Calu3 (cell line): ENCODE data around the gene CLASP1. TPM values are rescaled to one million over a fixed set of nuclear protein-coding genes. Genes with fewer than 3 reads are reported as not detected.

Experiments used
- BruUV-seq: library from RNA; stranded (reverse); fragments of 400-500 nt; replicated peaks from 2 replicates; lab custom pipeline; 2021; lab: Mats Ljungman, UMichigan
- CTCF ChIA-PET: fragments of 300-600 bp; sonication (Branson Sonifier 250); formaldehyde crosslinking; loops from one replicate; lab custom pipeline; 2022; ENCODE audit warnings: antibody characterized with exemption; lab: Charles Lee
- DNase-seq: peaks from one replicate; pipeline ENCODE4 v3.0.0; 2022
- H3K27ac Mint-ChIP-seq: one replicate; pipeline ENCODE4 v1.8.0; 2022; ENCODE audit warnings: mixed read lengths; ENCODE audit not compliant: unreplicated experiment
- H3K27me3 Mint-ChIP-seq: one replicate; pipeline ENCODE4 v1.8.0; 2022; ENCODE audit warnings: mixed read lengths; ENCODE audit not compliant: unreplicated experiment
- H3K36me3 Mint-ChIP-seq: one replicate; pipeline ENCODE4 v1.8.0; 2022; ENCODE audit warnings: mild to moderate bottlenecking, moderate library complexity, mixed read lengths; ENCODE audit not compliant: insufficient read depth, unreplicated experiment
- H3K4me1 Mint-ChIP-seq: one replicate; pipeline ENCODE4 v1.8.0; 2022; ENCODE audit warnings: mild to moderate bottlenecking, low read depth, mixed read lengths; ENCODE audit not compliant: unreplicated experiment
- H3K4me3 Mint-ChIP-seq: one replicate; pipeline ENCODE4 v1.8.0; 2022; ENCODE audit warnings: mild to moderate bottlenecking, low read depth, moderate library complexity, mixed read lengths; ENCODE audit not compliant: unreplicated experiment
- H3K9me3 Mint-ChIP-seq: one replicate; pipeline ENCODE4 v1.8.0; 2022; ENCODE audit warnings: low read depth, mixed read lengths; ENCODE audit not compliant: unreplicated experiment
- intact Hi-C: fragments of 100-400 bp; cut with micrococcal nuclease; formaldehyde crosslinking; loops from one replicate; pipeline ENCODE4 v1.10.0; 2022; ENCODE audit not compliant: unreplicated experiment
- total RNA-seq: library from RNA; stranded (reverse); gene quantifications from 2 replicates; pipeline ENCODE4 v1.2.3, GENCODE V29; 2022
- TF ChIP-seq, protein P1 (sequence below): fragments of 200-600 bp; IDR thresholded peaks from one replicate; pipeline ENCODE4 v1.8.0; 2022; ENCODE audit warnings: antibody characterized with exemption; ENCODE audit not compliant: unreplicated experiment

Gene CLASP1
- total RNA-seq, 1 experiment from 2014 or later, result 59.7 TPM

DNA sequence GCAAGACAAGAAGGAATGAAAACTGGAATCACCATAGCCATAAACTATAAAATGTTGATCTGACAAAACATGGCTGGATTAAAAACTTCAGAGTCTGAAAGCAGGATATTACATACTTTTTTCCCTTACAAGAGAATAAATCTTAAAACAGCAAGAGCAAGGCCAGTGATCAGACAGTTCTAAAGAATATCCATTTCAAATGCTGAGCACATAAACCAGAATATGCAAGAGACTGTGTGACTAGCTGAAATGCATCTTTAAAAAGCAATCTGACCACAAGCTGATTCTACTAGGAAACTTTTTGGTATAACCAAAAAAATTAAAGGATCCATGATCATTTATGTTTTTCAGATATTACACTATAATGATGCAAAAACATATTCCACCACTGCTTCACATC is 239.3 kb downstream of the CLASP1 start:
- intact Hi-C loops, result no loop called here
- TF ChIP-seq, protein P1, sequence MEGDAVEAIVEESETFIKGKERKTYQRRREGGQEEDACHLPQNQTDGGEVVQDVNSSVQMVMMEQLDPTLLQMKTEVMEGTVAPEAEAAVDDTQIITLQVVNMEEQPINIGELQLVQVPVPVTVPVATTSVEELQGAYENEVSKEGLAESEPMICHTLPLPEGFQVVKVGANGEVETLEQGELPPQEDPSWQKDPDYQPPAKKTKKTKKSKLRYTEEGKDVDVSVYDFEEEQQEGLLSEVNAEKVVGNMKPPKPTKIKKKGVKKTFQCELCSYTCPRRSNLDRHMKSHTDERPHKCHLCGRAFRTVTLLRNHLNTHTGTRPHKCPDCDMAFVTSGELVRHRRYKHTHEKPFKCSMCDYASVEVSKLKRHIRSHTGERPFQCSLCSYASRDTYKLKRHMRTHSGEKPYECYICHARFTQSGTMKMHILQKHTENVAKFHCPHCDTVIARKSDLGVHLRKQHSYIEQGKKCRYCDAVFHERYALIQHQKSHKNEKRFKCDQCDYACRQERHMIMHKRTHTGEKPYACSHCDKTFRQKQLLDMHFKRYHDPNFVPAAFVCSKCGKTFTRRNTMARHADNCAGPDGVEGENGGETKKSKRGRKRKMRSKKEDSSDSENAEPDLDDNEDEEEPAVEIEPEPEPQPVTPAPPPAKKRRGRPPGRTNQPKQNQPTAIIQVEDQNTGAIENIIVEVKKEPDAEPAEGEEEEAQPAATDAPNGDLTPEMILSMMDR, result no peak
- CTCF ChIA-PET, result no interaction called here
- DNase-seq, result no peak
- no peak overlapping the region for H3K4me3 Mint-ChIP-seq
- H3K4me1 Mint-ChIP-seq, result no peaks in the 10 kb centered on the region
- H3K27me3 Mint-ChIP-seq, result no peaks in the 10 kb centered on the region
- H3K36me3 Mint-ChIP-seq, result peaks cover 15% of the 10 kb centered on the region
- no TSS peak for BruUV-seq
- no peaks in the 10 kb centered on the region for H3K9me3 Mint-ChIP-seq
- H3K27ac Mint-ChIP-seq, result peak overlapping the region; percentile 21

DNA sequence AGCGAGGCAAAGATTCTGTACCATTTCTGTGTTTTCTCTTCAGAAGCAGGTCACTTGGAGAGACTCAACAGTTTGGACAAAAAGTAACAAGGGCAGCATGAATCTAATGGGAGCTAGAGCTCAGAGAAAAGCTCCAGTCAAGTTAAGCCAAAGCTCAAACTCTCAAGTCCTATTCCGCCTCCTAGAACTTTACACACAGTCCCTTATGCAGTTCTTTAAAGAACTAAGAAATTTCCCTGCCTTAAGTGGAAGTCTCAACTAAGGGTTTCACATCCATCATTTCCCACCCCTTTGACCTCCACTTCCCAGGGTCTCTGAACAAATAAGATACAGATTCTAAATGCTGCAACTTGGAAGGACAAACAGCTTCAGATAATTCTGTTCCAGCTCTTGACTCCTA is 239.9 kb downstream of the CLASP1 start:
- BruUV-seq, result no TSS peak
- intact Hi-C loops, result no loop called here
- CTCF ChIA-PET, result interaction anchor here (0.6 kb wide), 1 partner anchor 480 kb away, joined by 7 read pairs; no protein-coding TSS in a partner anchor

DNA sequence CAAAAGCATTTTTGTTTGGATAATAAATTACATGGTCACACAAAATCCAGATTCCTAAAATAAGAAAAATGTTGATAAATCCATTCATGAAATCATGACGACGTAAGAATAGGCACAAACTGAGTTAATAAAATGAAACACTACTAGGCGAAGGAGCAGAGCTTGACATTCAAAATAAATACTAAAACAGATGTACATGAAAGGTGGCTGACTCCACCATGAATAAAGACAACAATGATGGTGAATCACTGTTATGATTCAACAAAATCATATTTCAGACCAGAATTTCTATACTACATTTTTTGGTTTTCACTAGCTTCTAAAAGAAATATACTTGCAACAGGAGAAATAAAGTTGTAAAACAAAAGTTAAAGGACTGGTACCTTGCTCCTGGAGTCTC is 240.6 kb downstream of the CLASP1 start:
- peak overlapping the region; percentile 22 for H3K27ac Mint-ChIP-seq
- BruUV-seq, result no TSS peak
- CTCF ChIA-PET, result no interaction called here
- H3K4me3 Mint-ChIP-seq, result no peak overlapping the region
- no peaks in the 10 kb centered on the region for H3K27me3 Mint-ChIP-seq
- TF ChIP-seq, protein P1, result no peak
- H3K36me3 Mint-ChIP-seq, result peaks cover 24% of the 10 kb centered on the region
- no peaks in the 10 kb centered on the region for H3K9me3 Mint-ChIP-seq
- DNase-seq, result no peak
- intact Hi-C loops, result no loop called here
- H3K4me1 Mint-ChIP-seq, result no peaks in the 10 kb centered on the region

More for the DNA sequence above, 239.9 kb downstream of the CLASP1 start:
- peaks cover 18% of the 10 kb centered on the region for H3K36me3 Mint-ChIP-seq
- no peak overlapping the region for H3K4me3 Mint-ChIP-seq
- no peaks in the 10 kb centered on the region for H3K27me3 Mint-ChIP-seq
- H3K27ac Mint-ChIP-seq, result peak overlapping the region; percentile 21
- TF ChIP-seq, protein P1, result no peak
- H3K4me1 Mint-ChIP-seq, result no peaks in the 10 kb centered on the region
- H3K9me3 Mint-ChIP-seq, result no peaks in the 10 kb centered on the region
- DNase-seq, result no peak

DNA sequence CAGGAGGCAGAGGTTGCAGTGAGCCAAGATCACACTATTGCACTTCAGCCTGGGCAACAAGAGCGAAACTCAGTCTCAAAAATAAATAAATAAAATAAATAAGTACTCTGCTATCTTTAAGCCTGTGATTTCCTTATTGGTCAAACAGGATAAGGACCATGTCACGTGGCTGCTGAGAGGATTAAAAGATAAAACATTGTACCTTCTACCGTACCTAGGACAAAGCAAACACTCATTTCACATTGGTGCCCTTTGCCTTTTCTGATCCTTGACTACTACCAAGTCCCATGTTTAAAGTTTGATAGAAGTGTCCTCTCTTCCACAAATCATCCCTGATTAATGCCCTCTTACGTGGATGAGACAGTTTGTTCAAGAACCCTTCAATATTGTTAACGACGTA is 244.0 kb downstream of the CLASP1 start:
- Mint-ChIP-seq H3K27me3 (no peaks in the 10 kb centered on the region), H3K9me3 (no peaks in the 10 kb centered on the region), H3K27ac (no peak overlapping the region), H3K4me3 (no peak overlapping the region), H3K4me1 (no peaks in the 10 kb centered on the region), H3K36me3 (peaks cover 24% of the 10 kb centered on the region)
- TF ChIP-seq, protein P1, result no peak
- intact Hi-C loops, result no loop called here
- BruUV-seq, result no TSS peak
- no peak for DNase-seq
- CTCF ChIA-PET, result no interaction called here
